GM13977 (cell line): ENCODE results near the gene ZNF573.
"Not testable (repeated sequence)": the region's sequence is repeated elsewhere in the genome, so short reads cannot be mapped to it uniquely, and the experiment has no call there.

Experiments
- DNase-seq: peaks from one replicate; pipeline ENCODE4 v3.0.0; 2012; ENCODE audit warnings: low spot score
- CTCF ChIP-seq: IDR thresholded peaks from 2 replicates; pipeline ENCODE4 v1.5.1; 2012; ENCODE audit warnings: mild to moderate bottlenecking, control low read depth; ENCODE audit not compliant: insufficient read depth; ENCODE audit errors: extremely low read depth, missing control alignments
- in situ Hi-C: fragments of 300-500 bp; cut with MboI; formaldehyde crosslinking; loops from one replicate; pipeline ENCODE4 v1.12.0; 2022; ENCODE audit warnings: low sequenced_read_pairs, low pct_unique_long_range_greater_than_20kb, mixed read lengths, inconsistent platforms; ENCODE audit not compliant: unreplicated experiment

ZNF573 gene

GRCh38 chr19:37779127-37780005, at the start of gene ZNF573:
Gene ZNF573, minus strand, starts transcription at chr19:37779586. Its CDS starts 5,857 bp downstream, at chr19:37773729.
- in situ Hi-C loops, result no loop called here
- peak; percentile 82 for DNase-seq
- no peak for TF ChIP-seq CTCF

- in situ Hi-C loops, result no loop called here
- TF ChIP-seq CTCF, result no peak
- no peak for DNase-seq
These were observed 38.0 kb upstream of the ZNF573 start for GRCh38 chr19:37817180-37817981.

- DNase-seq, in situ Hi-C loops: not testable (repeated sequence)
These were observed 36.2 kb upstream of the ZNF573 start for GRCh38 chr19:37815611-37816010.

- in situ Hi-C loops, result no loop called here
- no peak for TF ChIP-seq CTCF
- no peak for DNase-seq
These were observed 34.0 kb upstream of the ZNF573 start for GRCh38 chr19:37813340-37813739.

GRCh38 chr19:37809366-37809765, 30.0 kb upstream of the ZNF573 start:
- in situ Hi-C loops, result no loop called here
- no peak for DNase-seq
- no peak for TF ChIP-seq CTCF

- no peak for DNase-seq
- in situ Hi-C loops, result no loop called here
- TF ChIP-seq CTCF, result no peak
These were observed 24.0 kb upstream of the ZNF573 start for GRCh38 chr19:37803249-37803840.
